Measurements from ENCODE around the gene USP54.

DNA sequence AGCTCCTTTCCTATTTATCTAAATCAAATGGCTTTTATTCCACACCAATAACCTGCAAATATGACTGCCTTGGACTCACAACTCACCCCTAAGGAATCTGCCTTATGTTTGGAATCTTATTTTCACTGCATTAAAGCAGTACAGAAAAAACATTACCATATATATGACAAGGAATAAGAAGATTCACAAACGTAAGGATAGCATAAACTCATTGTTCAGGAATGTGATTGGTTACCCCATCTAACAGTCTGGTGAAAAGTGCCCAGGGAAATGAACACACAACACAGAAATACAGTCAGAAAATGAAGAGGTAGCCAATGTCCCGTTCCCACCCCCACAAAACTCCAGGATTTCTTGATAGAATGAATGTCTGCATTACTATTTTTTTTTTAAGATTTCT is 97.4 kb downstream of the USP54 start:
- TF ChIP-seq POLR2A (IDR thresholded peaks at IDR 0.05) = no peak
- TF ChIP-seq, protein P1, sequence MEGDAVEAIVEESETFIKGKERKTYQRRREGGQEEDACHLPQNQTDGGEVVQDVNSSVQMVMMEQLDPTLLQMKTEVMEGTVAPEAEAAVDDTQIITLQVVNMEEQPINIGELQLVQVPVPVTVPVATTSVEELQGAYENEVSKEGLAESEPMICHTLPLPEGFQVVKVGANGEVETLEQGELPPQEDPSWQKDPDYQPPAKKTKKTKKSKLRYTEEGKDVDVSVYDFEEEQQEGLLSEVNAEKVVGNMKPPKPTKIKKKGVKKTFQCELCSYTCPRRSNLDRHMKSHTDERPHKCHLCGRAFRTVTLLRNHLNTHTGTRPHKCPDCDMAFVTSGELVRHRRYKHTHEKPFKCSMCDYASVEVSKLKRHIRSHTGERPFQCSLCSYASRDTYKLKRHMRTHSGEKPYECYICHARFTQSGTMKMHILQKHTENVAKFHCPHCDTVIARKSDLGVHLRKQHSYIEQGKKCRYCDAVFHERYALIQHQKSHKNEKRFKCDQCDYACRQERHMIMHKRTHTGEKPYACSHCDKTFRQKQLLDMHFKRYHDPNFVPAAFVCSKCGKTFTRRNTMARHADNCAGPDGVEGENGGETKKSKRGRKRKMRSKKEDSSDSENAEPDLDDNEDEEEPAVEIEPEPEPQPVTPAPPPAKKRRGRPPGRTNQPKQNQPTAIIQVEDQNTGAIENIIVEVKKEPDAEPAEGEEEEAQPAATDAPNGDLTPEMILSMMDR (IDR thresholded peaks at IDR 0.05) = no peak

Measured in uterus (tissue), 2 donors.